Measurements from ENCODE around the gene TMEM138. TPM values are rescaled to one million over a fixed set of nuclear protein-coding genes. Genes with fewer than 3 reads are reported as not detected.

TMEM138 gene
- total RNA-seq, 1 experiment from 2014 or later: 38.8 TPM

GRCh38 chr11:61332797-61333549, 29.2 kb upstream of the TMEM138 start, which contains the start of the genes DDB1 and TKFC (continued):
- TF ChIP-seq ATF1 (CRISPR knock-in tag; IDR thresholded peaks at IDR 0.05) (no peak), E2F4 (CRISPR knock-in tag; IDR thresholded peaks at IDR 0.05; ENCODE audit: borderline replicate concordance, low read depth) (no peak), CTCF (IDR thresholded peaks at IDR 0.05) (no peak), OVOL2 (CRISPR knock-in tag; IDR thresholded peaks at IDR 0.05; ENCODE audit: borderline replicate concordance) (no peak), JUN (CRISPR knock-in tag; IDR thresholded peaks at IDR 0.05) (no peak), ZBTB43 (CRISPR knock-in tag; IDR thresholded peaks at IDR 0.05) (peak; percentile 78; the same call in 1 of the 2 replicates), ZNF532 (CRISPR knock-in tag; IDR thresholded peaks at IDR 0.05; ENCODE audit: borderline replicate concordance) (no peak), ELF4 (CRISPR knock-in tag; IDR thresholded peaks at IDR 0.05; ENCODE audit: low read depth) (no peak; the same call in 1 of the 2 replicates), MLX (CRISPR knock-in tag; IDR thresholded peaks at IDR 0.05) (no peak), SP1 (CRISPR knock-in tag; conservative IDR thresholded peaks at IDR 0.05) (peak; percentile 92), SMAD4 (CRISPR knock-in tag; IDR thresholded peaks at IDR 0.05) (no peak), USF1 (CRISPR knock-in tag; IDR thresholded peaks at IDR 0.05) (peak; percentile 78; the same call in 1 of the 2 replicates), SMAD3 (CRISPR knock-in tag; IDR thresholded peaks at IDR 0.05; ENCODE audit: borderline replicate concordance) (0 out of 2 replicates have a peak, but pooled peaks have one; percentile 68), IRF2 (CRISPR knock-in tag; IDR thresholded peaks at IDR 0.05; ENCODE audit: borderline replicate concordance, low read depth) (no peak), AFF4 (CRISPR knock-in tag; IDR thresholded peaks at IDR 0.05; ENCODE audit: borderline replicate concordance) (no peak)
